LoVo (cell line): ENCODE results near the gene CPED1.
"Not testable (repeated sequence)": the region's sequence is repeated elsewhere in the genome, so short reads cannot be mapped to it uniquely, and the experiment has no call there.

Source experiments
- DNase-seq: peaks from one replicate; pipeline ENCODE4 v3.0.0-alpha.2; 2016; ENCODE audit warnings: low spot score

Gene CPED1

GRCh38 chr7:121097577-121097976 lies 109.1 kb downstream of the CPED1 start:
- no peak for DNase-seq

- no peak for DNase-seq
Measured at GRCh38 chr7:121099572-121099971, 111.1 kb downstream of the CPED1 start.

- no peak for DNase-seq
Measured at GRCh38 chr7:121101083-121101482, 112.6 kb downstream of the CPED1 start.

- DNase-seq, result no peak
Measured at GRCh38 chr7:121101621-121102020, 113.1 kb downstream of the CPED1 start.

- no peak for DNase-seq
Measured at GRCh38 chr7:121102619-121103018, 114.1 kb downstream of the CPED1 start.

GRCh38 chr7:121103086-121103485 lies 114.6 kb downstream of the CPED1 start:
- DNase-seq, result no peak

- no peak for DNase-seq
Measured at GRCh38 chr7:121103579-121103978, 115.1 kb downstream of the CPED1 start.

- no peak for DNase-seq
Measured at GRCh38 chr7:121105262-121105661, 116.8 kb downstream of the CPED1 start.

GRCh38 chr7:121107923-121108498 lies 119.5 kb downstream of the CPED1 start:
- DNase-seq, result peak; percentile 84

GRCh38 chr7:121109145-121109544 lies 120.6 kb downstream of the CPED1 start:
- DNase-seq, result no peak

- DNase-seq, result no peak
Measured at GRCh38 chr7:121113288-121113687, 124.8 kb downstream of the CPED1 start.

GRCh38 chr7:121116396-121116795 lies 127.9 kb downstream of the CPED1 start:
- DNase-seq, result no peak

GRCh38 chr7:121119047-121119446 lies 130.5 kb downstream of the CPED1 start:
- no peak for DNase-seq

GRCh38 chr7:121123032-121123431 lies 134.5 kb downstream of the CPED1 start:
- DNase-seq, result no peak

GRCh38 chr7:121125454-121125853 lies 136.9 kb downstream of the CPED1 start:
- not testable (repeated sequence) for DNase-seq

GRCh38 chr7:121126201-121126600 lies 137.7 kb downstream of the CPED1 start:
- no peak for DNase-seq

GRCh38 chr7:121126801-121127534 lies 138.5 kb downstream of the CPED1 start:
- DNase-seq, result peak; percentile 59

GRCh38 chr7:121132940-121133339 lies 144.4 kb downstream of the CPED1 start:
- no peak for DNase-seq

GRCh38 chr7:121133444-121133843 lies 144.9 kb downstream of the CPED1 start:
- no peak for DNase-seq

GRCh38 chr7:121137580-121137979 lies 149.1 kb downstream of the CPED1 start:
- no peak for DNase-seq

GRCh38 chr7:121138262-121138933 lies 149.9 kb downstream of the CPED1 start:
- DNase-seq, result peak; percentile 64

- DNase-seq, result no peak
Measured at GRCh38 chr7:121139427-121139826, 150.9 kb downstream of the CPED1 start.

- peak; percentile 18 for DNase-seq
Measured at GRCh38 chr7:121140790-121141189, 152.3 kb downstream of the CPED1 start.
